GM15510 (cell line): ENCODE measurements around the gene GLB1L.

ENCODE experiments used
- POLR2A ChIP-seq: IDR thresholded peaks from 3 replicates; pipeline ENCODE4 v1.6.1; 2011; ENCODE audit warnings: borderline replicate concordance; ENCODE audit not compliant: insufficient read length; ENCODE audit errors: extremely low read depth

The GLB1L gene

GRCh38 chr2:219186754-219187456, 58.3 kb downstream of the GLB1L start:
- no peak for TF ChIP-seq POLR2A
